Adrenal gland (tissue), 12 donors: Measurements from ENCODE around the gene UBE2R2. TPM values are rescaled to one million over a fixed set of nuclear protein-coding genes. Genes with fewer than 3 reads are reported as not detected.

Experiments used
- DNase-seq, 7 donors: peaks; one replicate each; pipeline ENCODE4 v3.0.0-alpha.2; 2019 to 2020
- H3K27ac ChIP-seq, 5 donors: fragments of 200-600 bp; sonication (generic) in 4 of 5; 1 replicate in 3 of 5; 2 replicates in 2 of 5; pipeline versions ENCODE4 v1.5.1 to v1.8.0; 2016 to 2020; ENCODE audit warnings: mild to moderate bottlenecking in 1 of 5
- H3K27me3 ChIP-seq: fragments of 200-600 bp; 2 replicates; pipeline ENCODE4 v1.8.0; 2021
- H3K36me3 ChIP-seq, 2 donors: fragments of 200-600 bp; replicated peaks in 1 of 2; 1 replicate in 1 of 2; 2 replicates in 1 of 2; pipeline versions ENCODE4 v1.5.1 to v1.8.0; 2018 to 2022
- H3K4me1 ChIP-seq, 2 donors: fragments of 200-600 bp; replicated peaks in 1 of 2; 1 replicate in 1 of 2; 2 replicates in 1 of 2; pipeline versions ENCODE4 v1.5.1 to v1.8.0; 2018 to 2021
- H3K4me3 ChIP-seq, 4 donors: fragments of 200-600 bp; sonication (generic) in 3 of 4; one replicate each; pipeline ENCODE4 v1.5.1; 2016 to 2018
- H3K9me3 ChIP-seq, 3 donors: fragments of 200-600 bp; sonication (generic) in 1 of 3; replicated peaks in 1 of 3; 1 replicate in 2 of 3; 2 replicates in 1 of 3; pipeline versions ENCODE4 v1.5.1 to v1.8.0; 2016 to 2021
- CTCF ChIP-seq, 6 experiments: fragments of 450-650 bp in 4 of 6; fragments of 200-600 bp in 2 of 6; sonication (generic) in 1 of 6; IDR thresholded peaks; 1 replicate in 5 of 6; 2 replicates in 1 of 6; pipeline versions ENCODE4 v1.5.1 to v1.8.0; 2016 to 2021; ENCODE audit warnings: antibody characterized with exemption in 6 of 6, mild to moderate bottlenecking in 2 of 6, moderate library complexity in 1 of 6
- POLR2A ChIP-seq, 2 donors: fragments of 450-650 bp; IDR thresholded peaks; one replicate each; pipeline ENCODE4 v1.6.1; 2017; ENCODE audit warnings: antibody characterized with exemption in 2 of 2, mild to moderate bottlenecking in 2 of 2, moderate library complexity in 1 of 2
- WGBS, 4 donors: extraction: QIAGEN DNeasy Blood & Tissue Kit in 2 of 4; methylation state at CpG; one replicate each; pipeline versions ENCODE4 v1.1.5 to v1.1.7; 2013 to 2017; 5-methylcytosine and 5-hydroxymethylcytosine counted together
- intact Hi-C, 2 donors: fragments of 100-400 bp; cut with DNase I; formaldehyde crosslinking; loops; one replicate each; pipeline versions ENCODE4 v1.14.1 to v1.15.0; 2022 to 2023
- polyA plus RNA-seq, 3 donors: library from polyadenylated mRNA; stranded (reverse); fragments of 200-250 nt in 2 of 3; fragments of 350-450 nt in 1 of 3; fragmentation: Illumina TruSeq in 1 of 3; extraction: RNeasy Lipid Tissue Mini Kit (QIAGEN cat#74804) in 1 of 3; gene quantifications; one replicate each; pipeline ENCODE4 v1.2.3, GENCODE V29; 2013 to 2014
- total RNA-seq, 9 donors: library from RNA; depleted of rRNA in 4 of 9; stranded (reverse); fragments of >200 nt in 4 of 9; fragments of 120-200 nt in 1 of 9; fragmentation: NEBNext Ultra II Directional in 1 of 9; extraction: Animal tissue kit (Norgen Biotek cat#: 25700) in 1 of 9; gene quantifications; one replicate each; pipeline versions ENCODE4 v1.1.0 to v1.2.4, GENCODE V29; 2013 to 2023
- donor health status: healthy with polysubstance abuse.
- donor health status: Bipolar disorder and iron deficiency.
- donor health status: DM: yes; HTN: yes; CAD: no.
- donor health status: DM: no; HTN: no; CAD: no.
- donor health status: DM: no; HTN: no; CAD: no.
- donor health status: DM: yes; HTN: yes; CAD: no.

Gene UBE2R2
- total and polyA plus RNA-seq, 12 donors = 12.8 to 46.7 (median 26.9) TPM

GRCh38 chr9:33923998-33924701 is 107.2 kb downstream of the UBE2R2 start:
- Histone ChIP-seq H3K9me3 (no peaks in the 10 kb centered on the region), H3K27ac (no peak overlapping the region), H3K4me3 (no peak overlapping the region), H3K27me3 (no peaks in the 10 kb centered on the region), H3K4me1 (no peaks in the 10 kb centered on the region), H3K36me3 (peaks cover 0 to 91% of the 10 kb centered on the region in 2 donors)
- TF ChIP-seq CTCF (IDR thresholded peaks at IDR 0.05) = no peak
- TF ChIP-seq POLR2A (IDR thresholded peaks at IDR 0.05) = no peak
- intact Hi-C loops = loop anchor here in 1 of 2 donors (10.0 kb wide), 1 partner anchor 151 kb away; no protein-coding TSS in a partner anchor
- DNase-seq = no peak
- 83 to 93% (median 89%) methylated on average over 9 to 14 of the region's 14 CpGs for WGBS, 4 donors

- Histone ChIP-seq H3K4me1 (no peaks in the 10 kb centered on the region), H3K27ac (no peak overlapping the region), H3K36me3 (peaks cover 0 to 88% of the 10 kb centered on the region in 2 donors), H3K4me3 (no peak overlapping the region), H3K9me3 (no peaks in the 10 kb centered on the region), H3K27me3 (no peaks in the 10 kb centered on the region)
- TF ChIP-seq POLR2A (IDR thresholded peaks at IDR 0.05) = no peak
- peak; percentile 21 to 58 (median 52) for TF ChIP-seq CTCF (IDR thresholded peaks at IDR 0.05)
- DNase-seq = peak; percentile 46 to 84 (median 62)
- intact Hi-C loops = loop anchor here in 1 of 2 donors (5.0 to 10.0 kb wide), 2 partner anchors 113 to 150 kb away; no protein-coding TSS in a partner anchor
- whole genome bisulfite sequencing, 4 donors = 45 to 64% (median 60%) methylated on average over 14 to 17 of the region's 17 CpGs
These were observed 108.2 kb downstream of the UBE2R2 start for GRCh38 chr9:33924978-33925797.

- DNase-seq = no peak
- Histone ChIP-seq H3K4me1 (peaks cover 6% of the 10 kb centered on the region in 2 donors), H3K36me3 (peaks cover 0 to 72% of the 10 kb centered on the region in 2 donors), H3K27ac (no peak overlapping the region), H3K9me3 (no peaks in the 10 kb centered on the region), H3K4me3 (no peak overlapping the region), H3K27me3 (no peaks in the 10 kb centered on the region)
- TF ChIP-seq CTCF (IDR thresholded peaks at IDR 0.05) (no peak), POLR2A (IDR thresholded peaks at IDR 0.05) (no peak)
- intact Hi-C loops = loop anchor here in 1 of 2 donors (5.0 to 10.0 kb wide), 2 partner anchors 115 to 148 kb away; no protein-coding TSS in a partner anchor
- WGBS, 4 donors = 86 to 92% (median 89%) methylated on average over 13 to 17 of the region's 17 CpGs
These were observed 110.0 kb downstream of the UBE2R2 start for GRCh38 chr9:33926746-33927485.
